Natural killer cell (primary cell): Measurements from ENCODE around the gene TSNAX. TPM values are rescaled to one million over a fixed set of nuclear protein-coding genes. Genes with fewer than 3 reads are reported as not detected.

ENCODE experiments used
- ATAC-seq, 3 donors: fragments of 150-1000 bp in 2 of 3; fragments of 200-7000 bp in 1 of 3; cut with Tn5 transposase; 1 replicate in 1 of 3; 2 replicates in 2 of 3; pipeline ENCODE4 v1.10.0; 2021; ENCODE audit warnings: mild to moderate bottlenecking in 2 of 3, moderate library complexity in 2 of 3
- DNase-seq, 2 donors: peaks; one replicate each; pipeline versions ENCODE4 v3.0.0 to v3.0.0-alpha.2; 2013 to 2021; ENCODE audit warnings: mixed read lengths in 1 of 2
- H3K27ac ChIP-seq: one replicate; pipeline ENCODE4 v1.5.1; 2013; ENCODE audit warnings: mild to moderate bottlenecking, low read length
- H3K27me3 ChIP-seq: one replicate; pipeline ENCODE4 v1.6.1; 2013; ENCODE audit warnings: low read length; ENCODE audit not compliant: control insufficient read depth, insufficient read depth
- H3K36me3 ChIP-seq: one replicate; pipeline ENCODE4 v1.6.1; 2013; ENCODE audit warnings: low read length; ENCODE audit not compliant: control insufficient read depth, insufficient read depth
- H3K4me1 ChIP-seq: one replicate; pipeline ENCODE4 v1.6.1; 2013; ENCODE audit warnings: low read length; ENCODE audit not compliant: control insufficient read depth, insufficient read depth
- H3K4me3 ChIP-seq: one replicate; pipeline ENCODE4 v1.5.1; 2013; ENCODE audit warnings: low read length
- H3K9me3 ChIP-seq: one replicate; pipeline ENCODE4 v1.6.1; 2013; ENCODE audit warnings: low read length; ENCODE audit not compliant: control insufficient read depth, insufficient read depth
- H3K27ac Mint-ChIP-seq, 2 donors: one replicate each; pipeline ENCODE4 v1.8.0; 2022; ENCODE audit warnings: mild to moderate bottlenecking in 2 of 2, mixed read lengths in 2 of 2, moderate library complexity in 1 of 2
- H3K27me3 Mint-ChIP-seq, 2 donors: one replicate each; pipeline ENCODE4 v1.8.0; 2022; ENCODE audit warnings: low read depth in 2 of 2, mixed read lengths in 2 of 2
- H3K36me3 Mint-ChIP-seq: one replicate; pipeline ENCODE4 v1.8.0; 2022; ENCODE audit warnings: mixed read lengths
- H3K4me1 Mint-ChIP-seq, 2 donors: one replicate each; pipeline ENCODE4 v1.8.0; 2022; ENCODE audit warnings: mixed read lengths in 2 of 2
- H3K4me3 Mint-ChIP-seq: one replicate; pipeline ENCODE4 v1.8.0; 2022; ENCODE audit warnings: mild to moderate bottlenecking, moderate library complexity, mixed read lengths
- H3K9me3 Mint-ChIP-seq, 2 donors: one replicate each; pipeline ENCODE4 v1.8.0; 2022; ENCODE audit warnings: mixed read lengths in 2 of 2
- WGBS: methylation state at CpG from one replicate; pipeline ENCODE4 v1.1.7; 2013; ENCODE audit warnings: missing lambda C conversion rate; ENCODE audit not compliant: insufficient coverage; 5-methylcytosine and 5-hydroxymethylcytosine counted together
- intact Hi-C: fragments of 100-400 bp; cut with micrococcal nuclease; formaldehyde crosslinking; loops from one replicate; pipeline ENCODE4 v1.14.2; 2022
- total RNA-seq, 4 donors: library from RNA; stranded (reverse); fragments of 120-200 nt in 1 of 4; gene quantifications; one replicate each; pipeline versions ENCODE4 v1.2.3 to v1.2.4, GENCODE V29; 2013 to 2022
- TF ChIP-seq, protein P1 (sequence below): fragments of 200-600 bp; IDR thresholded peaks from one replicate; pipeline ENCODE4 v1.8.0; 2022; ENCODE audit warnings: antibody characterized with exemption

TSNAX gene
- total RNA-seq, 3 donors from 2014 or later (not counting 1 experiment from before 2014, with no cell fraction given), result 35.6 to 49.3 (median 44.8) TPM

DNA sequence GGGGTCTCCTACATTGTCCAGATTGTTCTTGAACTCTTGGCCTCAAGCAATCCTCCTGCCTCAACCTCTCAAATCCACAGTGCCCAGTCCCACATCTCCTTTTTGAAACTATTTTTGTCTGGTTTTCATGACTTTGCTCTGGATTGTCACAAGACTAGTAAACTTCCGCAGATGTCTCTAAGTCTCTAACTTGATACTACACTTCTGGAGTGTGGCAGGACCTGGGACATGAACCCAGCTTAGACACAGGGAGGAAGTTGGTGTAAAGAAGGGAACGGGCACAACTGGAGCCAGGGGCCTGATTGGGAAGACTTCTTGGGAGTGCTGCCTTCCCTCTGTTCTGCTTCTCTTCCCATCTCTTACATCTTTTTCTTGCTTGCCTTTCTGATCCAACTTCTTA, 81.9 kb downstream of the TSNAX start:
- Histone ChIP-seq H3K27me3 (no peaks in the 10 kb centered on the region), H3K27ac (no peak overlapping the region), H3K4me3 (no peak overlapping the region), H3K4me1 (peaks cover 50% of the 10 kb centered on the region), H3K36me3 (no peaks in the 10 kb centered on the region), H3K9me3 (no peaks in the 10 kb centered on the region)
- H3K9me3 Mint-ChIP-seq, result no peaks in the 10 kb centered on the region
- ATAC-seq (no peak), DNase-seq (no peak)
- peaks cover 59 to 66% of the 10 kb centered on the region in 2 donors for H3K4me1 Mint-ChIP-seq
- 100% methylated on average over 1 of the region's 2 CpGs for WGBS
- H3K27ac Mint-ChIP-seq, result no peak overlapping the region
- intact Hi-C loops, result no loop called here
- TF ChIP-seq, protein P1, sequence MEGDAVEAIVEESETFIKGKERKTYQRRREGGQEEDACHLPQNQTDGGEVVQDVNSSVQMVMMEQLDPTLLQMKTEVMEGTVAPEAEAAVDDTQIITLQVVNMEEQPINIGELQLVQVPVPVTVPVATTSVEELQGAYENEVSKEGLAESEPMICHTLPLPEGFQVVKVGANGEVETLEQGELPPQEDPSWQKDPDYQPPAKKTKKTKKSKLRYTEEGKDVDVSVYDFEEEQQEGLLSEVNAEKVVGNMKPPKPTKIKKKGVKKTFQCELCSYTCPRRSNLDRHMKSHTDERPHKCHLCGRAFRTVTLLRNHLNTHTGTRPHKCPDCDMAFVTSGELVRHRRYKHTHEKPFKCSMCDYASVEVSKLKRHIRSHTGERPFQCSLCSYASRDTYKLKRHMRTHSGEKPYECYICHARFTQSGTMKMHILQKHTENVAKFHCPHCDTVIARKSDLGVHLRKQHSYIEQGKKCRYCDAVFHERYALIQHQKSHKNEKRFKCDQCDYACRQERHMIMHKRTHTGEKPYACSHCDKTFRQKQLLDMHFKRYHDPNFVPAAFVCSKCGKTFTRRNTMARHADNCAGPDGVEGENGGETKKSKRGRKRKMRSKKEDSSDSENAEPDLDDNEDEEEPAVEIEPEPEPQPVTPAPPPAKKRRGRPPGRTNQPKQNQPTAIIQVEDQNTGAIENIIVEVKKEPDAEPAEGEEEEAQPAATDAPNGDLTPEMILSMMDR, result no peak
- peaks cover 0 to 8% of the 10 kb centered on the region in 2 donors for H3K27me3 Mint-ChIP-seq
- no peak overlapping the region for H3K4me3 Mint-ChIP-seq
- no peaks in the 10 kb centered on the region for H3K36me3 Mint-ChIP-seq

DNA sequence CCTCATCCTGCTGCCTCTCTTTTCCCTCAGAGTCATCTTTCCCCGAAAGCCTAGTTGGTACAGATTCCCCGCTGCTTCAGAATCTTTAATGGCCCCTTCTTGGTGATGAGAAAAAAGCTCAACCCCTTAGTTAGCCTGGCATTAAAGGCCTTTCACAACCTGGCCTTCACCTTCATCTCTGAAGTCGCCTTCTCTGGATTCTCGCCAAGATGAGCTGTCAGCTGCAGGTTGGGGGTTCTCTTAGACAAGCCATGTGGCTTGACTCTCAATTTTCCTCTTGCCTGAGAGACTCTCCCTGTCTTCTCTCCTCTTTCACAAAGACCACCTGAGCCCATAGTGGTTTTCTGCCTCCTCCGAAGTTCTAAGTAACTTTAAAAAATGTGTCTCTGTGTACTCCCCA, 82.6 kb downstream of the TSNAX start:
- Mint-ChIP-seq H3K36me3 (no peaks in the 10 kb centered on the region), H3K4me3 (no peak overlapping the region), H3K4me1 (peaks cover 53 to 59% of the 10 kb centered on the region in 2 donors), H3K27ac (peak overlapping the region; percentile 74 to 89), H3K27me3 (peaks cover 2 to 8% of the 10 kb centered on the region in 2 donors), H3K9me3 (no peaks in the 10 kb centered on the region)
- H3K4me1 ChIP-seq, result peaks cover 45% of the 10 kb centered on the region
- DNase-seq (no peak), ATAC-seq (no peak)
- WGBS, result 80% methylated on average over 5 of the region's 5 CpGs
- no peaks in the 10 kb centered on the region for H3K27me3 ChIP-seq
- intact Hi-C loops, result no loop called here
- H3K36me3 ChIP-seq, result no peaks in the 10 kb centered on the region
- no peak overlapping the region for H3K27ac ChIP-seq
- TF ChIP-seq, protein P1, result no peak
- no peaks in the 10 kb centered on the region for H3K9me3 ChIP-seq
- H3K4me3 ChIP-seq, result no peak overlapping the region

DNA sequence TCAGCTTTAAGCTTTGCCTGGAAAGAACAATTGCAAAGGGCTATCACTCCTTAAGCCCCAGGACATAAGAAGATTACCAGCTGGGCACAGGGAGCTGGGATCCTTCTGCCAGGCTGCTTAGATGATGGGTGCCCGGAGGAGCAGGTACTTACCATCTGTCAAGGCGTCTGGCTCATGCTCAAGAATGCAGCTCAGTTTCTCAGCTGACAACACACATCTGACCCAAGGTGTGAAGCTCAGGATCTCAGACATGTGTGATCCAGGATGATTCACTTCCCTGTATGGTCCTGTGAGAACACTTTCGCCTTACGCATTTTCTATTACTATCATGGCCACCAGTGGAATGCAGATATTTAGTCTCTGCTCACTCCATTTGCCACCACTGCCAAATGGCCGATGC, 83.4 kb downstream of the TSNAX start:
- ATAC-seq (peak; percentile 34 to 66 (median 42)), DNase-seq (peak in 1 of 2 donors; percentile 35)
- H3K9me3 ChIP-seq, result no peaks in the 10 kb centered on the region
- no peaks in the 10 kb centered on the region for H3K36me3 Mint-ChIP-seq
- peaks cover 44% of the 10 kb centered on the region for H3K4me1 ChIP-seq
- TF ChIP-seq, protein P1, result no peak
- no peaks in the 10 kb centered on the region for H3K27me3 ChIP-seq
- H3K4me1 Mint-ChIP-seq, result peaks cover 55 to 58% of the 10 kb centered on the region in 2 donors
- peak overlapping the region; percentile 74 to 89 for H3K27ac Mint-ChIP-seq
- H3K27me3 Mint-ChIP-seq, result peaks cover 6 to 8% of the 10 kb centered on the region in 2 donors
- WGBS, result 61% methylated on average over 5 of the region's 5 CpGs
- no peak overlapping the region for H3K4me3 ChIP-seq
- H3K9me3 Mint-ChIP-seq, result no peaks in the 10 kb centered on the region
- intact Hi-C loops, result no loop called here
- H3K4me3 Mint-ChIP-seq, result peak overlapping the region; percentile 90
- no peaks in the 10 kb centered on the region for H3K36me3 ChIP-seq
- no peak overlapping the region for H3K27ac ChIP-seq

DNA sequence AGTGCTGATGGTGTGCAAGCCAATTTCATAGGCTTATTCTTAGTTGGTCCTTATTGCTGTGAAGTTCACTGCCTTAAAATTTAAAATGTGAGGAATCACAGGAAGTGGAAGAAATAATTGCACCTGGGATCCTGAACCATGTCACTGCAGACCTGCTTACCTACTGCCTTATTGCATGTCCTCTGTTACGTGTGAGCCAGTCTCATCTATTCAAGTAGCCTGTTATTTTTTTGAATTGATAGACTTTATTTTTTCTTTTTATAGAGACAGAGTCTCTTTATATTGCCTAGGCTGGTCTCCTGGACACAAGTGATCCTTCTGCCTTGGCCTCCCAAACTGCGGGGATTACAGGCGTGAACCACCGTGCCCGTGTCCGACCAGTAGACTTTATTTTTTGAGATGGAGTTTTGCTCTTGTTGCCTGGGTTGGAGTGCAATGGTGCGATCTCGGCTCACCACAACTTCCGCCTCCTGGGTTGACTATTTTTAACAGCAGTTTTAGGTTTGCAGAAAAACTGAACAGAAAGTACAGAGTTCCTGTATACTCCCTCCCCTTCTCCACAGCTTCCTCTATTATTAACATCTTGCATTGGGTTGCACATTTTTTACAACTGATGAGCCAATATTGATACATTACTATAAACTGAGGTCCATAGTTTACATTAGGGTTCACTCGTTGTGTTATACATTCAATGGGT, 84.1 kb downstream of the TSNAX start:
- Histone ChIP-seq H3K4me3 (no peak overlapping the region), H3K4me1 (peaks cover 44% of the 10 kb centered on the region), H3K27ac (peak overlapping the region; percentile 46), H3K27me3 (no peaks in the 10 kb centered on the region), H3K36me3 (no peaks in the 10 kb centered on the region), H3K9me3 (no peaks in the 10 kb centered on the region)
- Mint-ChIP-seq H3K27ac (peak overlapping the region; percentile 74 to 89), H3K36me3 (no peaks in the 10 kb centered on the region), H3K4me3 (peak overlapping the region; percentile 90), H3K27me3 (peaks cover 6 to 8% of the 10 kb centered on the region in 2 donors), H3K9me3 (no peaks in the 10 kb centered on the region), H3K4me1 (peaks cover 48 to 53% of the 10 kb centered on the region in 2 donors)
- intact Hi-C loops, result no loop called here
- TF ChIP-seq, protein P1, result no peak
- DNase-seq (peak; percentile 51 to 71), ATAC-seq (peak; percentile 84 to 95 (median 92))
- 4% methylated on average over 10 of the region's 10 CpGs for WGBS
